ENCODE data around the gene MIB2.

Gene MIB2

DNA sequence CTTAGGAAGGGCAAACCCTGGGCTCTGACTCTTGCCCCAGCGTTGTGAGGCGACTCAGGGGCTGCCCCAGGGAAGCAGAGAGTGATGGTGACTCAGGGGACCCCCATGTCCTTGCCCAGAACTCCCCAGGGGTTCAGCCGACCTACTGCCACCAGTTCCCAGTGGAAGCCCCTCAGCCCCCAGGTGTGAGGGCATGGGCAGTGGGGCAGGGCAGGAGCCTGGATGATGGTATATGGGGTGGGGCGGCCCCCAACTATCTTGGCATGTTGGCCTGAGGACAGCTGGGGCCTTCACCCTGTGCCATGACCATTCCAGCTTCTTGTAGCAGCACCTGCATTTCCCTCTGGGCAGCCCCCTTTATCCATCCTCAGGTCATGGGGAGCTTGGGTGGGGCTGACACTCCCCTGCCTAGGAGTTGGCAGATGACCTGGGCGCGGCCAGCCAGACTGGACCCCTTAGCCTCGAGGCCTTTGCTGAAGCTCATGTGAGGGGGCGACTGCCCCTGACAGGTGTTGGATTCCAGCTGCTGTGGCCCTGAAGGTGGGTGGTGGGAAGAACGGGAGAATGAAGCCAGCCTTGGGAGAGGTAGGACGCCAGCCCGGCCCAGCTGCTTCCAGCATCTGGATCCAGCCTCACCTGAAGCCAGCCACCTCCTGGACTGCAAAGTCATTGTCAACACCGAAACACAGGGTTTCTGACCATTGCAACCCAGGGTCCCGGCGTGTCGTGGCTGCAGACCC is 13.6 kb upstream of the MIB2 start:
- TF ChIP-seq, protein P1, sequence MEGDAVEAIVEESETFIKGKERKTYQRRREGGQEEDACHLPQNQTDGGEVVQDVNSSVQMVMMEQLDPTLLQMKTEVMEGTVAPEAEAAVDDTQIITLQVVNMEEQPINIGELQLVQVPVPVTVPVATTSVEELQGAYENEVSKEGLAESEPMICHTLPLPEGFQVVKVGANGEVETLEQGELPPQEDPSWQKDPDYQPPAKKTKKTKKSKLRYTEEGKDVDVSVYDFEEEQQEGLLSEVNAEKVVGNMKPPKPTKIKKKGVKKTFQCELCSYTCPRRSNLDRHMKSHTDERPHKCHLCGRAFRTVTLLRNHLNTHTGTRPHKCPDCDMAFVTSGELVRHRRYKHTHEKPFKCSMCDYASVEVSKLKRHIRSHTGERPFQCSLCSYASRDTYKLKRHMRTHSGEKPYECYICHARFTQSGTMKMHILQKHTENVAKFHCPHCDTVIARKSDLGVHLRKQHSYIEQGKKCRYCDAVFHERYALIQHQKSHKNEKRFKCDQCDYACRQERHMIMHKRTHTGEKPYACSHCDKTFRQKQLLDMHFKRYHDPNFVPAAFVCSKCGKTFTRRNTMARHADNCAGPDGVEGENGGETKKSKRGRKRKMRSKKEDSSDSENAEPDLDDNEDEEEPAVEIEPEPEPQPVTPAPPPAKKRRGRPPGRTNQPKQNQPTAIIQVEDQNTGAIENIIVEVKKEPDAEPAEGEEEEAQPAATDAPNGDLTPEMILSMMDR (IDR thresholded peaks at IDR 0.05; ENCODE audit: low read depth, low read length, missing control alignments): no peak
- H3K4me3 ChIP-seq (ENCODE audit: low read depth, low read length): no peak overlapping the region
- no peak for DNase-seq (ENCODE audit: low read depth)
- in situ Hi-C loops (cut with HindIII; ENCODE audit: low sequenced_read_pairs): no loop called here

DNA sequence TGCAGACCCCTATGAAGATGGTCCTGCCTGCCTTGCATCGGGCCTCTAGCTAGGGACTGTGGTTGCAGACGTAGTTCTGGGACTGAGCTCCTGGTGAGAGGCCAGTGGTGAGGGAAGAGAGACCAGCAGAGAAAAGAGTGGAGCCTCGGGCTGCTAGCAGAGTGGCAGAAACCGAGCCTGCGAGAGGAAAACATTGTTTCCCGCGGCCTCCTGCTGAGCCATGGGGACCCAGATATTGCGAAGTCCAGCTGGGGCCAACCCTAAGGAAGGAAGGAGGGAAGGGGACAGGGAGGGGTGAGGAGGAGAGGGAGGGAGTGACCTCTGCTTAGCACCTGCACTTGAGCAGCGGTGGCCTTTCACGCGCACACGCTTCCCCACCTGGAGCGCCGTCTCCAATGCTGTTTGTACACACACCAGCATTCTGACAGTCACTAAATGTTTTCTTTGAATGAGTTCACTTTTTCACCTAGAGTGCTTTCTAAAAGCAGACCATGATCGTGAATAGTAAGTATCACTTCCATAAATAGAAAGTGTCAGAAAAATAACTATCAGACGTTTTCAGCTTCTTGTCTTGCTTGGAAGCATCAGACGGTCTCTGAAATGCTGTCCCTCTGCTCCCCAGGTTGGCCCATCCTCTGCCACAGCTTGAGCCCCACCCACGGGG is 12.9 kb upstream of the MIB2 start:
- in situ Hi-C loops (cut with HindIII; ENCODE audit: low sequenced_read_pairs): no loop called here
- no peak overlapping the region for H3K4me3 ChIP-seq (ENCODE audit: low read depth, low read length)
- TF ChIP-seq, protein P1 (IDR thresholded peaks at IDR 0.05; ENCODE audit: low read depth, low read length, missing control alignments): no peak
- no peak for DNase-seq (ENCODE audit: low read depth)

DNA sequence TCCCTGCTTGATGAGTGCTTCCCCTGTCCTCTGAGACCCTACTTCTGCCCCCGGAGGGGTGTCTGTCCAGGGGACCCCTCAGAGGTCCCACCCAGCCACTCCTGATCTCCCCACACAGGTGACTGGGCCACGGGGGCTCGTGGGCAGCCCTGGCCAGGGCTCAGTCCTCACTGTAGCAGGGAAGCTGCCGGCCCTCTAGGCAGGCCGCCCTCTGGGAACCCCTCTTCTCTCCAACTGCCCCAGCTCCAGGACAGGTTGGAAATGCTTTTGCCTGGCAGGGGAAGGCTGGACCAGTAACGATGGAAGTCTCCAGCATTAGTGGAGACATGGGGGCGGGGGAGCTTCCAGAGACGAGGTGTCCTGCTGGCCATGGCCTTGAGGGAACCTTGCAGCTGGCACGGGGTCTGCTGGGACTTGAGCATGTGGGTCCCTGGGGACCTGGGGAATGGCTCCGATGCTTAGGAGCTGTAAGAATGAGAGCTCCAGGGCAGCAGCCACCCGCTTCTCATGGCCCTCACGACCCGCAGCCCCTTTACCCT is 12.3 kb upstream of the MIB2 start:
- in situ Hi-C loops (cut with HindIII; ENCODE audit: low sequenced_read_pairs): no loop called here
- no peak for DNase-seq (ENCODE audit: low read depth)
- TF ChIP-seq, protein P1 (IDR thresholded peaks at IDR 0.05; ENCODE audit: low read depth, low read length, missing control alignments): no peak
- H3K4me3 ChIP-seq (ENCODE audit: low read depth, low read length): no peak overlapping the region

DNA sequence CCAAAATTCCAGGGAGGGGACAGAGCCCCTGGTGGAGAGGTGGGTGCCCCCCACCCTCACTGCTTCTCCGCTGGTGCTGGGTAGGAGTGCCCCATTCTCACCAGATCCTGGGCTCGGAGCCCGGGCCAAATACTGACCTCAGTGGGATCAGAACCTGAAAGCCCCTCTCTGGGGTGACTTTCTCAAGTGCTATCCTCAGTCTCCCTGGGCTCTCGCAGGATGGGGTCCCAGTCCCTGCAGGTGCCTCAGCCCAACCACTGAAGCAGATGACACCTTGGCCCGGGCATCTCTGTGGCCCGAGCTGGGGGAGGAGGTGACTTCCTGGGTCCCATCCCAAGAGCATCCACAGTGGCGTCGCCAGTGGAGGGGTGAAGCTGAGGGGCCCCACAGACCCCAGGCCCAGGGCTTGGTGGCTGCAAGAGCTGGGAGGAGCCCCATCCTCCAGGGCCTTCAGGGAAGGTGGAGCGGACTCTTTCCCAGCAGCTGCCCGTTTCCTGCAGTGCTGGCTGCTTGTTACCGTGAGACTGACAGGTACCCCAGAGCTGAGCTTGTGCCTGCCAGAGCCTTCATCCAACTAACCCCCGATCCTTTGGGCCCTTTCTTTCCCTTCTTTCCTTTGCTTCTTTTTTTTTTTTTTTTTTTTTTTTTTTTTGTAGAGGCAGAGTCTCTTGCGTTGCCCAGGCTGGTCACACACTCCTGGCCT is 11.5 kb upstream of the MIB2 start:
- in situ Hi-C loops (cut with HindIII; ENCODE audit: low sequenced_read_pairs): no loop called here
- H3K4me3 ChIP-seq (ENCODE audit: low read depth, low read length): no peak overlapping the region
- no peak for DNase-seq (ENCODE audit: low read depth)
- TF ChIP-seq, protein P1 (IDR thresholded peaks at IDR 0.05; ENCODE audit: low read depth, low read length, missing control alignments): no peak

DNA sequence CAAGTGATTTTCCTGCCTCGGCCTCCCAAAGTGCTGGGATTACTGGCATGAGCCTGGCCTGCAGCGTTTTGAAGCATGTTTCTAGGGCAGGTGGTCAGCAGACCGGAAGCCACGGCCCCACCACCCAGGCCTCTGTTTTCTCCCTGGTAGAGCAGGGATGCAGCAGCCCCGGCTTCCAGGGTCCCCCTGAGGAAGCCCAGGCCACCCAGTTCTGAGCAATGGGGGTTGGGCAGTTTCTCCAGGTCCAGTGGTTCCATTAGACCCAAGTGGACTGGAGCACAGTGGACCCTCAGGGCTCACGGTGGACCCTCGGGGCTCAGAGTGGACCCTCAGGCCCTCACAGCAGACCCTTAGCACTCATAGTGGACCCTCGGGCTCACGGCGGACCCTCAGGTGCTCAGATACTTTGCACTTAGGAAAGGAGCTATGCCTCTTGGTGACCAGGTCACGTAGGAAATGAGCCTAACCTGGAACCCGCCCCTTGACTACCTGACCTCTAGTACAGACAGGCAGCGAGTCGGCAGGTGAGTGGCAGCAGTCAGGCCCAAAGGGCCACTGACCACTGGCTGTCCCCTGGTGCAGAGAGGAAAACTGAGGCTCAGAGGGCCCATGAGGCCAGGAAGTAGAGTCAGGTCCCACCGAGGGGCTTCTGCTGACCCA is 10.8 kb upstream of the MIB2 start:
- no peak overlapping the region for H3K4me3 ChIP-seq (ENCODE audit: low read depth, low read length)
- TF ChIP-seq, protein P1 (IDR thresholded peaks at IDR 0.05; ENCODE audit: low read depth, low read length, missing control alignments): no peak
- DNase-seq (ENCODE audit: low read depth): no peak
- in situ Hi-C loops (cut with HindIII; ENCODE audit: low sequenced_read_pairs): no loop called here

DNA sequence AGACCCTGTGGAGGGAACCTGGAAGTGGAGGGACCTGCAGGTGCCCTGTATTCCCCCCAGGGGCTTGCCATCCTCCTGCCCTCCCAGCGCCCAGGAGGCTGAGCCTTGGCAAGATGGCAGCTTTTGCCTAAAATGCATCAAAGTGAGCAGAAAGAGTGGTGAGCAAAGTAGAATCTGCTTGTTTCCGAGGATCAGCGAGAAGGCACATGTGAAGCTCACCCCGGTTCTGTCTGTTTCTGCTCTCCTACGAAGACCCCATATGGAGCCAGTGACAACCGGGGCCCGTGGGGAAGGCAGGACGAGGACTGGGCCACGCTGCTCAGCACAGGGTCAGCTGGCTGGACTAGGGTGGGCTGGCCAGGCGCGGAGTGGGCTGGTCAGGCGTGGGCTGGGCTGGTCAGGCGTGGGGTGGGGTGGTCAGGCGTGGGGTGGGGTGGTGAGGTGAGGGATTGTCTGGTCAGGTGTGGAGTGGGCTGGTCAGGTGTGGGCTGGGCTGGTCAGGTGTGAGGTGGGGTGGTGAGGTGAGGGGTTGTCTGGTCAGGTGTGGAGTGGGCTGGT is 10.2 kb upstream of the MIB2 start:
- no peak overlapping the region for H3K4me3 ChIP-seq (ENCODE audit: low read depth, low read length)
- TF ChIP-seq, protein P1 (IDR thresholded peaks at IDR 0.05; ENCODE audit: low read depth, low read length, missing control alignments): no peak
- in situ Hi-C loops (cut with HindIII; ENCODE audit: low sequenced_read_pairs): no loop called here
- DNase-seq (ENCODE audit: low read depth): no peak
